Thymus (tissue), 11 donors: Measurements from ENCODE around the gene RASGEF1C. TPM values are rescaled to one million over a fixed set of nuclear protein-coding genes. Genes with fewer than 3 reads are reported as not detected.

ENCODE experiments used
- DNase-seq, 9 donors: peaks; one replicate each; pipeline ENCODE4 v3.0.0-alpha.2; 2013; ENCODE audit warnings: low spot score in 9 of 9, low read depth in 6 of 9, missing footprints in 1 of 9
- H3K27ac ChIP-seq, 2 donors: one replicate each; pipeline ENCODE4 v1.5.1; 2013; ENCODE audit warnings: control low read depth in 1 of 2, low read depth in 1 of 2, low read length in 1 of 2, mild to moderate bottlenecking in 1 of 2, moderate library complexity in 1 of 2
- H3K27me3 ChIP-seq, 2 donors: one replicate each; pipeline ENCODE4 v1.5.1; 2013; ENCODE audit warnings: low read length in 1 of 2; ENCODE audit not compliant: control insufficient read depth in 2 of 2, insufficient read depth in 1 of 2
- H3K36me3 ChIP-seq, 2 donors: one replicate each; pipeline ENCODE4 v1.5.1; 2013; ENCODE audit warnings: low read length in 1 of 2, mild to moderate bottlenecking in 1 of 2, moderate library complexity in 1 of 2; ENCODE audit not compliant: control insufficient read depth in 2 of 2, insufficient read depth in 2 of 2
- H3K4me1 ChIP-seq, 2 donors: one replicate each; pipeline ENCODE4 v1.5.1; 2013; ENCODE audit warnings: low read length in 2 of 2; ENCODE audit not compliant: control insufficient read depth in 2 of 2, insufficient read depth in 2 of 2
- H3K4me3 ChIP-seq, 2 donors: one replicate each; pipeline ENCODE4 v1.5.1; 2013; ENCODE audit warnings: low read length in 2 of 2, control low read depth in 1 of 2, mild to moderate bottlenecking in 1 of 2
- H3K9me3 ChIP-seq, 2 donors: one replicate each; pipeline ENCODE4 v1.5.1; 2013; ENCODE audit warnings: low read length in 1 of 2, mild to moderate bottlenecking in 1 of 2; ENCODE audit not compliant: control insufficient read depth in 2 of 2, insufficient read depth in 1 of 2
- WGBS: extraction: QIAGEN DNeasy Blood & Tissue Kit; methylation state at CpG from one replicate; pipeline ENCODE4 v1.1.7; 2013; 5-methylcytosine and 5-hydroxymethylcytosine counted together
- polyA plus RNA-seq: library from polyadenylated mRNA; stranded (reverse); fragments of 200-250 nt; gene quantifications from one replicate; pipeline ENCODE4 v1.2.3, GENCODE V29; 2013
- total RNA-seq: library from RNA; stranded (reverse); fragments of 120-200 nt; gene quantifications from one replicate; pipeline ENCODE4 v1.2.4, GENCODE V29; 2013
- donor health status: healthy.

Gene RASGEF1C
- total and polyA plus RNA-seq, 2 donors: 0.11 TPM; not detected in 1

- no peak overlapping the region for H3K27ac ChIP-seq
- no peak overlapping the region for H3K4me3 ChIP-seq
- 96% methylated on average over 3 of the region's 3 CpGs for WGBS
- no peaks in the 10 kb centered on the region for H3K27me3 ChIP-seq
- H3K9me3 ChIP-seq: no peaks in the 10 kb centered on the region
- H3K36me3 ChIP-seq: no peaks in the 10 kb centered on the region
- DNase-seq: no peak
- H3K4me1 ChIP-seq: no peaks in the 10 kb centered on the region
These were observed 104.9 kb downstream of the RASGEF1C start for GRCh38 chr5:180104168-180104530.

GRCh38 chr5:180103487-180104167, 105.4 kb downstream of the RASGEF1C start:
- no peak overlapping the region for H3K27ac ChIP-seq
- no peak for DNase-seq
- no peaks in the 10 kb centered on the region for H3K27me3 ChIP-seq
- H3K9me3 ChIP-seq: no peaks in the 10 kb centered on the region
- H3K36me3 ChIP-seq: no peaks in the 10 kb centered on the region
- H3K4me3 ChIP-seq: no peak overlapping the region
- H3K4me1 ChIP-seq: no peaks in the 10 kb centered on the region
- 89% methylated on average over 6 of the region's 6 CpGs for WGBS

GRCh38 chr5:180102636-180103035, 106.4 kb downstream of the RASGEF1C start:
- no peaks in the 10 kb centered on the region for H3K9me3 ChIP-seq
- H3K27me3 ChIP-seq: no peaks in the 10 kb centered on the region
- WGBS: 96% methylated on average over 9 of the region's 9 CpGs
- H3K4me1 ChIP-seq: no peaks in the 10 kb centered on the region
- no peak overlapping the region for H3K27ac ChIP-seq
- no peak overlapping the region for H3K4me3 ChIP-seq
- DNase-seq: no peak
- no peaks in the 10 kb centered on the region for H3K36me3 ChIP-seq

- H3K27me3 ChIP-seq: no peaks in the 10 kb centered on the region
- no peak for DNase-seq
- H3K4me3 ChIP-seq: no peak overlapping the region
- H3K4me1 ChIP-seq: no peaks in the 10 kb centered on the region
- no peak overlapping the region for H3K27ac ChIP-seq
- 96% methylated on average over 20 of the region's 20 CpGs for WGBS
- H3K36me3 ChIP-seq: no peaks in the 10 kb centered on the region
- no peaks in the 10 kb centered on the region for H3K9me3 ChIP-seq
These were observed 107.4 kb downstream of the RASGEF1C start for GRCh38 chr5:180101451-180102105.

DNA sequence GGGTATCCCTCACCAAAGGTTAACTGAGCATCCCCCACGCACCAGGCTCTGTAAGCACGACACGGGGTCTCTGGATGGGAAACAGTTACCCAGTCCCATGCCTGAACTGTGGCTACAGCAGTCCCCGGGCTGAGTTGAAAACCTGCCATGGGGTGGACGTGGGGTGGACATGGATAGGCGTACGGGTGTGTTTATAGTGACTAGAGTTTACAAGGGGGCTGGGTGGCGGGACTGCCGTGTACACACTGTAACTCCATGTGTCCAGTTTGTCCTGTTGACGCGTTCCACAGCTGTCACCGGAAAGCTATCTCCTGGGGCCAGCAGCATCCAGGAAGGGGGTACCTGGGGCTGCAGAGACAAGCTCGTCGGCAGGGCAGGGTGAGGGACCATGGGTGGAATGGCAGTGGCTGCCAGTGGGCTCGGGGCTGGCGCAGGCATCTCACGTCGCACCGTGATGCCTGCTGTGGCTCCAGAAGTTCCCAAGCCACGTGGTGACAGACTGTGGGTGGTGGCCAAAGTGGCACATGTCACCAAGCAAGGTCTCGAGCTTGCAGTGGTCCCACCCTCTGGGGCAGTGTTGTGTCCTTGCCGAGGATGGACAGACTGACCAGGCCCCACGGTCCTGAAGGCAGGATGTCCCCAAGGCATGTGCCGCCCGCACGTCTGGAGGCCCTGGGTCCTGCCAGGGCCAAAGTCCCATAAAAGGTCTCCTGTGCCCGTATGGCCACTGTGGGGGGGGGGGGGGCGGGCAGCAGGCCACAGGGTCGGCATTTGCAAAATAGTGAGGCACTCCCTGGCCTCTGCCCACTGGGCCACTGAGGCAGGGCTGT, 108.2 kb downstream of the RASGEF1C start:
- 92% methylated on average over 29 of the region's 29 CpGs for WGBS

GRCh38 chr5:180099733-180100611, 109.0 kb downstream of the RASGEF1C start:
- no peak for DNase-seq
- Histone ChIP-seq H3K27ac (no peak overlapping the region), H3K36me3 (no peaks in the 10 kb centered on the region), H3K27me3 (no peaks in the 10 kb centered on the region), H3K4me1 (no peaks in the 10 kb centered on the region), H3K9me3 (no peaks in the 10 kb centered on the region), H3K4me3 (no peak overlapping the region)
- 97% methylated on average over 18 of the region's 18 CpGs for WGBS

More for the DNA sequence above, 108.2 kb downstream of the RASGEF1C start:
- DNase-seq: no peak
- no peak overlapping the region for H3K27ac ChIP-seq
- H3K9me3 ChIP-seq: no peaks in the 10 kb centered on the region
- no peaks in the 10 kb centered on the region for H3K27me3 ChIP-seq
- H3K4me1 ChIP-seq: no peaks in the 10 kb centered on the region
- H3K4me3 ChIP-seq: no peak overlapping the region
- H3K36me3 ChIP-seq: no peaks in the 10 kb centered on the region

GRCh38 chr5:180098991-180099732, 109.8 kb downstream of the RASGEF1C start:
- Histone ChIP-seq H3K4me1 (no peaks in the 10 kb centered on the region), H3K36me3 (no peaks in the 10 kb centered on the region), H3K27ac (no peak overlapping the region), H3K9me3 (no peaks in the 10 kb centered on the region), H3K4me3 (no peak overlapping the region), H3K27me3 (no peaks in the 10 kb centered on the region)
- DNase-seq: no peak
- WGBS: 87% methylated on average over 18 of the region's 18 CpGs

GRCh38 chr5:180098526-180098925, 110.5 kb downstream of the RASGEF1C start:
- 97% methylated on average over 8 of the region's 8 CpGs for WGBS
- H3K36me3 ChIP-seq: no peaks in the 10 kb centered on the region
- H3K4me3 ChIP-seq: no peak overlapping the region
- H3K9me3 ChIP-seq: no peaks in the 10 kb centered on the region
- no peak overlapping the region for H3K27ac ChIP-seq
- no peaks in the 10 kb centered on the region for H3K27me3 ChIP-seq
- no peak for DNase-seq
- no peaks in the 10 kb centered on the region for H3K4me1 ChIP-seq
